ENCODE data around the gene ERF.

The ERF gene

GRCh38 chr19:42239544-42240220, 15.2 kb downstream of the ERF start:
- no peak for DNase-seq (ENCODE audit: low spot score)

- no peak for DNase-seq (ENCODE audit: low spot score)
Measured at GRCh38 chr19:42235181-42235580, 19.7 kb downstream of the ERF start.

- no peak for DNase-seq (ENCODE audit: low spot score)
Measured at GRCh38 chr19:42234364-42234763, 20.6 kb downstream of the ERF start.

- no peak for DNase-seq (ENCODE audit: low spot score)
Measured at GRCh38 chr19:42233678-42234292, 21.1 kb downstream of the ERF start.

GRCh38 chr19:42233106-42233505, 21.8 kb downstream of the ERF start:
- no peak for DNase-seq (ENCODE audit: low spot score)

GRCh38 chr19:42232435-42232834, 22.5 kb downstream of the ERF start:
- DNase-seq (ENCODE audit: low spot score), result no peak

- no peak for DNase-seq (ENCODE audit: low spot score)
Measured at GRCh38 chr19:42230571-42230970, 24.4 kb downstream of the ERF start.

GRCh38 chr19:42229855-42230351, 25.0 kb downstream of the ERF start:
- DNase-seq (ENCODE audit: low spot score), result no peak

GRCh38 chr19:42229301-42229854, 25.6 kb downstream of the ERF start:
- no peak for DNase-seq (ENCODE audit: low spot score)

- DNase-seq (ENCODE audit: low spot score), result no peak
Measured at GRCh38 chr19:42228641-42229040, 26.3 kb downstream of the ERF start.

- DNase-seq (ENCODE audit: low spot score), result no peak
Measured at GRCh38 chr19:42226886-42227285, 28.0 kb downstream of the ERF start.

- no peak for DNase-seq (ENCODE audit: low spot score)
Measured at GRCh38 chr19:42225718-42226292, 29.1 kb downstream of the ERF start.

GRCh38 chr19:42224940-42225717, 29.8 kb downstream of the ERF start:
- no peak for DNase-seq (ENCODE audit: low spot score)

- DNase-seq (ENCODE audit: low spot score), result no peak
Measured at GRCh38 chr19:42220751-42221097, 34.2 kb downstream of the ERF start.

GRCh38 chr19:42219812-42220750, 34.8 kb downstream of the ERF start, which contains the start of gene ZNF526:
TSS of gene ZNF526 (plus strand) at chr19:42220312. CDS start at chr19:42224404, 4,092 bp downstream.
- DNase-seq (ENCODE audit: low spot score), result peak; percentile 99

GRCh38 chr19:42217520-42218437, 37.1 kb downstream of the ERF start, which contains the start of gene DEDD2:
TSS of gene DEDD2 (minus strand) at chr19:42217677. CDS start at chr19:42217007, 670 bp downstream.
- DNase-seq (ENCODE audit: low spot score), result peak; percentile 99

- DNase-seq (ENCODE audit: low spot score), result peak; percentile 23
Measured at GRCh38 chr19:42216653-42217519, 38.0 kb downstream of the ERF start.

- no peak for DNase-seq (ENCODE audit: low spot score)
Measured at GRCh38 chr19:42214810-42215485, 40.0 kb downstream of the ERF start.

All from NAMALWA (cell line).